Activated CD4-positive, alpha-beta memory T cell treated with anti-CD3 and anti-CD28 coated beads, Interleukin-2, amount 10 ng/mL, durations not matched to agents 7 days and 5 days (primary cell): ENCODE measurements around the gene GNG2. TPM values are rescaled to one million over a fixed set of nuclear protein-coding genes. Genes with fewer than 3 reads are reported as not detected.

ENCODE experiments used
- CTCF ChIA-PET: fragments of 350-600 bp; sonication (Branson Sonifier 250); formaldehyde crosslinking; loops from one replicate; lab custom pipeline; 2021; ENCODE audit warnings: antibody characterized with exemption, inconsistent platforms; lab: Charles Lee
- POLR2A ChIA-PET: fragments of 350-600 bp; sonication (Branson Sonifier 250); formaldehyde crosslinking; loops from one replicate; lab custom pipeline; 2021; ENCODE audit warnings: antibody characterized with exemption; lab: Charles Lee
- DNase-seq: peaks from one replicate; pipeline ENCODE4 v3.0.0-alpha.2; 2020
- H3K27ac Mint-ChIP-seq: one replicate; pipeline ENCODE4 v1.8.0; 2021; ENCODE audit warnings: mild to moderate bottlenecking, mixed read lengths
- H3K27me3 Mint-ChIP-seq: one replicate; pipeline ENCODE4 v1.8.0; 2021; ENCODE audit warnings: mixed read lengths
- H3K36me3 Mint-ChIP-seq: one replicate; pipeline ENCODE4 v1.8.0; 2021; ENCODE audit warnings: low read depth, mixed read lengths
- H3K4me1 Mint-ChIP-seq: one replicate; pipeline ENCODE4 v1.8.0; 2021; ENCODE audit warnings: mixed read lengths
- H3K4me3 Mint-ChIP-seq: one replicate; pipeline ENCODE4 v1.8.0; 2021; ENCODE audit warnings: mild to moderate bottlenecking, mixed read lengths
- H3K9me3 Mint-ChIP-seq: one replicate; pipeline ENCODE4 v1.8.0; 2021; ENCODE audit warnings: mixed read lengths
- total RNA-seq, 2 experiments: library from RNA; stranded (reverse); gene quantifications; one replicate each; pipeline ENCODE4 v1.2.3, GENCODE V29; 2021

GNG2 gene
- total RNA-seq, 2 experiments from 2014 or later, result 296 to 304 TPM

GRCh38 chr14:52007211-52007610 is 146.8 kb downstream of the GNG2 start:
- H3K4me3 Mint-ChIP-seq, result no peak overlapping the region
- DNase-seq, result no peak
- peaks cover 71% of the 10 kb centered on the region for H3K36me3 Mint-ChIP-seq
- no peaks in the 10 kb centered on the region for H3K27me3 Mint-ChIP-seq
- ChIA-PET POLR2A (interaction anchor here (1.3 kb wide), 1 partner anchor 124 kb away, joined by 3 read pairs; no protein-coding TSS in a partner anchor), CTCF (interaction anchor here (1.7 kb wide), 1 partner anchor 12 kb away, joined by 9 read pairs; no protein-coding TSS in a partner anchor)
- H3K4me1 Mint-ChIP-seq, result no peaks in the 10 kb centered on the region
- H3K9me3 Mint-ChIP-seq, result no peaks in the 10 kb centered on the region
- no peak overlapping the region for H3K27ac Mint-ChIP-seq

- Mint-ChIP-seq H3K9me3 (no peaks in the 10 kb centered on the region), H3K4me1 (no peaks in the 10 kb centered on the region), H3K27me3 (no peaks in the 10 kb centered on the region), H3K4me3 (no peak overlapping the region), H3K27ac (no peak overlapping the region), H3K36me3 (peaks cover 66% of the 10 kb centered on the region)
- CTCF ChIA-PET, result no interaction called here
- POLR2A ChIA-PET, result no interaction called here
- DNase-seq, result no peak
Observed at GRCh38 chr14:52007637-52008036, 147.2 kb downstream of the GNG2 start.

- H3K27me3 Mint-ChIP-seq, result no peaks in the 10 kb centered on the region
- no peak for DNase-seq
- H3K4me1 Mint-ChIP-seq, result no peaks in the 10 kb centered on the region
- H3K27ac Mint-ChIP-seq, result no peak overlapping the region
- POLR2A ChIA-PET, result no interaction called here
- peaks cover 64% of the 10 kb centered on the region for H3K36me3 Mint-ChIP-seq
- no peaks in the 10 kb centered on the region for H3K9me3 Mint-ChIP-seq
- no peak overlapping the region for H3K4me3 Mint-ChIP-seq
- CTCF ChIA-PET, result no interaction called here
Observed at GRCh38 chr14:52008136-52008535, 147.7 kb downstream of the GNG2 start.

GRCh38 chr14:52010173-52010693 is 149.8 kb downstream of the GNG2 start:
- H3K4me3 Mint-ChIP-seq, result no peak overlapping the region
- ChIA-PET CTCF (no interaction called here), POLR2A (no interaction called here)
- peaks cover 52% of the 10 kb centered on the region for H3K36me3 Mint-ChIP-seq
- H3K27me3 Mint-ChIP-seq, result no peaks in the 10 kb centered on the region
- no peak for DNase-seq
- no peaks in the 10 kb centered on the region for H3K9me3 Mint-ChIP-seq
- H3K27ac Mint-ChIP-seq, result no peak overlapping the region
- no peaks in the 10 kb centered on the region for H3K4me1 Mint-ChIP-seq

GRCh38 chr14:52011523-52011922 is 151.1 kb downstream of the GNG2 start:
- no peaks in the 10 kb centered on the region for H3K4me1 Mint-ChIP-seq
- H3K36me3 Mint-ChIP-seq, result peaks cover 39% of the 10 kb centered on the region
- CTCF ChIA-PET, result interaction anchor here (0.6 kb wide), 1 partner anchor 32 kb away, joined by 3 read pairs; no protein-coding TSS in a partner anchor
- DNase-seq, result no peak
- H3K9me3 Mint-ChIP-seq, result no peaks in the 10 kb centered on the region
- POLR2A ChIA-PET, result no interaction called here
- no peak overlapping the region for H3K27ac Mint-ChIP-seq
- no peak overlapping the region for H3K4me3 Mint-ChIP-seq
- H3K27me3 Mint-ChIP-seq, result peaks cover 3% of the 10 kb centered on the region

- Mint-ChIP-seq H3K27ac (no peak overlapping the region), H3K36me3 (peaks cover 34% of the 10 kb centered on the region), H3K9me3 (no peaks in the 10 kb centered on the region), H3K4me1 (no peaks in the 10 kb centered on the region), H3K27me3 (peaks cover 4% of the 10 kb centered on the region), H3K4me3 (no peak overlapping the region)
- ChIA-PET POLR2A (no interaction called here), CTCF (interaction anchor here (0.9 kb wide), 1 partner anchor 9 kb away, joined by 3 read pairs; no protein-coding TSS in a partner anchor)
- DNase-seq, result no peak
Observed at GRCh38 chr14:52012635-52013034, 152.2 kb downstream of the GNG2 start.

GRCh38 chr14:52013984-52014600 is 153.7 kb downstream of the GNG2 start:
- H3K27me3 Mint-ChIP-seq, result peaks cover 4% of the 10 kb centered on the region
- H3K9me3 Mint-ChIP-seq, result no peaks in the 10 kb centered on the region
- H3K4me1 Mint-ChIP-seq, result no peaks in the 10 kb centered on the region
- CTCF ChIA-PET, result interaction anchor here (1.1 kb wide), 1 partner anchor 18 kb away, joined by 3 read pairs; no protein-coding TSS in a partner anchor
- no peak for DNase-seq
- POLR2A ChIA-PET, result no interaction called here
- no peak overlapping the region for H3K4me3 Mint-ChIP-seq
- peaks cover 22% of the 10 kb centered on the region for H3K36me3 Mint-ChIP-seq
- H3K27ac Mint-ChIP-seq, result no peak overlapping the region

- H3K27ac Mint-ChIP-seq, result no peak overlapping the region
- no peaks in the 10 kb centered on the region for H3K9me3 Mint-ChIP-seq
- no peak for DNase-seq
- H3K4me1 Mint-ChIP-seq, result no peaks in the 10 kb centered on the region
- no peak overlapping the region for H3K4me3 Mint-ChIP-seq
- ChIA-PET POLR2A (no interaction called here), CTCF (interaction anchor here (1.1 kb wide), 1 partner anchor 18 kb away, joined by 3 read pairs; no protein-coding TSS in a partner anchor)
- H3K27me3 Mint-ChIP-seq, result peaks cover 4% of the 10 kb centered on the region
- H3K36me3 Mint-ChIP-seq, result peaks cover 16% of the 10 kb centered on the region
Observed at GRCh38 chr14:52014601-52015267, 154.3 kb downstream of the GNG2 start.

GRCh38 chr14:52015411-52016030 is 155.1 kb downstream of the GNG2 start:
- Mint-ChIP-seq H3K27ac (no peak overlapping the region), H3K4me1 (peaks cover 4% of the 10 kb centered on the region), H3K9me3 (no peaks in the 10 kb centered on the region), H3K27me3 (peaks cover 4% of the 10 kb centered on the region), H3K36me3 (peaks cover 14% of the 10 kb centered on the region), H3K4me3 (no peak overlapping the region)
- POLR2A ChIA-PET, result no interaction called here
- DNase-seq, result no peak
- CTCF ChIA-PET, result no interaction called here

GRCh38 chr14:52018252-52018651 is 157.8 kb downstream of the GNG2 start:
- CTCF ChIA-PET, result no interaction called here
- Mint-ChIP-seq H3K4me3 (no peak overlapping the region), H3K9me3 (peaks cover 4% of the 10 kb centered on the region), H3K27ac (no peak overlapping the region), H3K27me3 (peaks cover 4% of the 10 kb centered on the region), H3K4me1 (peaks cover 30% of the 10 kb centered on the region), H3K36me3 (no peaks in the 10 kb centered on the region)
- POLR2A ChIA-PET, result no interaction called here
- no peak for DNase-seq

GRCh38 chr14:52018970-52019369 is 158.6 kb downstream of the GNG2 start:
- Mint-ChIP-seq H3K4me3 (no peak overlapping the region), H3K27ac (no peak overlapping the region), H3K27me3 (peaks cover 4% of the 10 kb centered on the region), H3K9me3 (peaks cover 6% of the 10 kb centered on the region), H3K36me3 (no peaks in the 10 kb centered on the region), H3K4me1 (peaks cover 32% of the 10 kb centered on the region)
- ChIA-PET CTCF (no interaction called here), POLR2A (no interaction called here)
- no peak for DNase-seq
